ENCODE results near the gene SHISA4.

The SHISA4 gene

DNA sequence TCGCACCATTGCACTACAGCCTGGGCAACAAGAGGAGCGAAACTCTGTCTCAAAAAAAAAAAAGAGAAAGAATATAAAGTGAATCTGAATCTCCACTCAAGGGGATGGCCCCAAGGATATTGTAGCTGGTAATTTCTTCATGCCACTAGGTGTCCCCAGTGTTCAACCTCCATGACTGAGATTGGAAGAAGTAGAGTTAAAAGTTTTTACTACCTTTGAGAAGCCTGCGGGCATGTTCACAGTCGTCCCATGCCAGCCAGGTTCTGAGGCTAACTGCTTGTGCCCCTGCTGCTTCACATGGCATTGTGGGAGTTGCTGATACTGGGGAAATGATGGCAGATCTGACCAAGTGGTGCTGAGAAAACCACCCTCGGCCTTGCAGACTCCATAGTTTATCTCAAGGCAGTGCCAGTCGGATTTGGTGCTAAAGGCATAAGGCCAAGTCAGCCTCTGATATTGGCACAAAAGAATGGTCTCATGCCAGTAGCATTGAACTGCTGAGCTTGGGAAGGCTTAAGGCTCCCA is 10.8 kb upstream of the SHISA4 start:
- DNase-seq, result peak; percentile 66
- in situ Hi-C loops (cut with HindIII; ENCODE audit: low pct_ligation_motif_present, low pct_unique_long_range_greater_than_20kb, low sequenced_read_pairs), result no loop called here

DNA sequence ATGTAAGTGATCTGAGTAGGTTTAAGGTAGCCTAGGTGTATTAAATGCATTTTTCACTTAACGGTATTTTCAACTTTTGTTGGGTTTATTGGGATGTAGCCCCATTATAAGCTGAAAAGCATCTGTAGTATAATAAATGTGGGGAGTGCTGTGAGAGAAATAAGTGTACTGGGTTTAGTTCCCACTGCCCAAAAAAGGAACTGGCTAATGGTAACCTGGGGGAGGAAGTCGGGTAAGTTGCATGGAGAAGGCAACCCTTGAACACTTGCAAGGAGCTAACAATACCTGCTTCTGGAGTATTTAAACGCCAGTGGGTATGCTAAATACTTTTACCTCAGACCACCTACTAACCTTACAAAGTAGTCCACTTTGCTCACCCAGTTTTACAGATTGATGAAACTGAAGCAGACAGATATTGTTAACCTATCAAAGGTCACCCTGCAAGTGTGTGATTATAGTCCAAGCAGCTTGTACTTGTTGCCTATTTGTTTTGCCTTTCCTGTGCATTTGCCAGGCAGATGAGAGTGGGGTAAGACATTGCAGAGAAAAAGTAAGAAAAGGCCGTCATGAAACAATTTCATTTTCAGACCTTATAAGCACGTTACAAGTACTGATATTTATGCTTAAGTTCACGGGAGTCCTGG is 7.6 kb upstream of the SHISA4 start:
- in situ Hi-C loops (cut with HindIII; ENCODE audit: low pct_ligation_motif_present, low pct_unique_long_range_greater_than_20kb, low sequenced_read_pairs), result no loop called here
- no peak for DNase-seq

DNA sequence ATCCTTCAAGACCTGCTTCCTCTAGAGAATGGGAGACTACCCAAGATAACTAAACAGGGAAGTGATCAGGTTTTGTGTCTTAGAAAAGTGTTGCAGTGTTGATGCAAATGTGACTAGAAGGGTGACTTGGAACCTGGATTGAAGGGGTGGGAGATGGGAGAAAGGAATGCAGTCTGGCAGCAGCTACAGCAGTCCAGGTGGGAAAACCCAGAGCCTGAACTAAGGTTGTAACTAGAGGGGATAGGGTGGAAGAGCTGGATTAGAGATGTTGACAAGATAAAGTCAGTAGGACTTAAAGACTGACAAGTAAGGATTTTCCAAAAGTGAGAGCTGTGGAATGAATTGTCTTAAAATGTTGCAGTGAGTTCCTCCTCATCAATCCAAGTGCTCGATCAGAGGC is 7.1 kb upstream of the SHISA4 start:
- in situ Hi-C loops (cut with HindIII; ENCODE audit: low pct_ligation_motif_present, low pct_unique_long_range_greater_than_20kb, low sequenced_read_pairs), result no loop called here
- DNase-seq, result no peak

GRCh38 chr1:201882665-201883132 is 6.0 kb upstream of the SHISA4 start:
- DNase-seq, result peak; percentile 61
- in situ Hi-C loops (cut with HindIII; ENCODE audit: low pct_ligation_motif_present, low pct_unique_long_range_greater_than_20kb, low sequenced_read_pairs), result no loop called here

GRCh38 chr1:201883266-201883665 is 5.4 kb upstream of the SHISA4 start:
- in situ Hi-C loops (cut with HindIII; ENCODE audit: low pct_ligation_motif_present, low pct_unique_long_range_greater_than_20kb, low sequenced_read_pairs), result no loop called here
- no peak for DNase-seq

GRCh38 chr1:201883786-201884185 is 4.9 kb upstream of the SHISA4 start:
- peak; percentile 38 for DNase-seq
- in situ Hi-C loops (cut with HindIII; ENCODE audit: low pct_ligation_motif_present, low pct_unique_long_range_greater_than_20kb, low sequenced_read_pairs), result no loop called here

- in situ Hi-C loops (cut with HindIII; ENCODE audit: low pct_ligation_motif_present, low pct_unique_long_range_greater_than_20kb, low sequenced_read_pairs), result no loop called here
- DNase-seq, result no peak
These were observed 4.3 kb upstream of the SHISA4 start for GRCh38 chr1:201884425-201884824.

- peak; percentile 56 for DNase-seq
- in situ Hi-C loops (cut with HindIII; ENCODE audit: low pct_ligation_motif_present, low pct_unique_long_range_greater_than_20kb, low sequenced_read_pairs), result no loop called here
These were observed 3.1 kb upstream of the SHISA4 start for GRCh38 chr1:201885531-201886075.

DNA sequence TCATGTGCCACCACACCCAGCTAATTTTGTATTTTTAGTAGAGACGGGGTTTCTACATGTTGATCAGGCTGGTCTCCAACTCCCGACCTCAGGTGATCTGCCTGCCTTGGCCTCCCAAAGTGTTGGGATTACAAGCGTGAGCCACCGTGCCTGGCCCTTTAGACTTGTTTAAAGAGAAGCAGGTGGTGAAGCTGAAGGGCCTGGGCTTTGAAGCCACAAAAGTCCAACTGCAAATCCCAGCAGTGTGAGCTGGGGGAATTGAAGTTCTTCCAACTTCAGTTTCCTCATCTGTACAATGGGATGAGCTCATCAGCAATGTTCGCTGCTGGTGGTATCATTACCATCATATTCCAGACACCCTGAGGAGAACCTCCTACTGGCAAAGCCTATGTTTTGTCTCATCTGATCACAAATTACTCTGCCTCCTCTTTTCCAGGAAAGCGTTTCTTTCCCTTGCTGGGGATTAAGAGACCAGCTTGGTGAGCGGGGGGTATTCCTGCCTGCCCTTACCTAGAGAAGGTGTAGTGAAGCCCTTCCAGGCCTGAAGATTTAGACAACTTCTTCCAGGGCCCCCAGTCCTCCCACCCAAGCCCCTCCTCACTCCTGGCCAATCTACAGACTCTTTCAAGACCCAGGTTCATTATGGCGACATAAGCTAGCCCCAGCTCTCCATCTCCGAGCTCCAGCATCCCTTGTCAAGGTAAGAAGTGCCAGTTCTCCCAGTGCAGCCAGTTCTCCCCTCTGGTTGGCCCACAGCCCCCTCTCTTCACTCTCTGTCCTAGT is 2.4 kb upstream of the SHISA4 start:
- in situ Hi-C loops (cut with HindIII; ENCODE audit: low pct_ligation_motif_present, low pct_unique_long_range_greater_than_20kb, low sequenced_read_pairs), result no loop called here
- no peak for DNase-seq

GRCh38 chr1:201887116-201887866 is 1.4 kb upstream of the SHISA4 start:
- no peak for DNase-seq
- in situ Hi-C loops (cut with HindIII; ENCODE audit: low pct_ligation_motif_present, low pct_unique_long_range_greater_than_20kb, low sequenced_read_pairs), result no loop called here

GRCh38 chr1:201889090-201889968 is 631 bp downstream of the SHISA4 start:
- no peak for DNase-seq
- in situ Hi-C loops (cut with HindIII; ENCODE audit: low pct_ligation_motif_present, low pct_unique_long_range_greater_than_20kb, low sequenced_read_pairs), result no loop called here

DNA sequence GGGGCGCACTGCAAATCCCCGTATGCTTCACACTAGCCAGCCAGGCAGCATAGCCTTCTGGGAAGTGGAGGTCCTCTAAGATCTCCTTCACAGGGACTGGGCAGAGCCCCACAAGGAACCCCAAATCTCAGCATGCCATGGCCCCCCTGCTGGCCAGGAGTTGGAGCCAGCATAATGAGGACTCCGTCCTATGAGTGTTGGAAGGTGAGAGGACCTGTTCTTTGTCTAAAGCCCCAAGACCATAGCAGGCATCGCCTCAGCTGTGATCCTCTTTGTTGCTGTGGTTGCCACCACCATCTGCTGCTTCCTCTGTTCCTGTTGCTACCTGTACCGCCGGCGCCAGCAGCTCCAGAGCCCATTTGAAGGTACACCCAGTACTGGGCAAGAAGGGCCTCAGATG is 1.5 kb downstream of the SHISA4 start:
- DNase-seq, result no peak
- in situ Hi-C loops (cut with HindIII; ENCODE audit: low pct_ligation_motif_present, low pct_unique_long_range_greater_than_20kb, low sequenced_read_pairs), result no loop called here

DNA sequence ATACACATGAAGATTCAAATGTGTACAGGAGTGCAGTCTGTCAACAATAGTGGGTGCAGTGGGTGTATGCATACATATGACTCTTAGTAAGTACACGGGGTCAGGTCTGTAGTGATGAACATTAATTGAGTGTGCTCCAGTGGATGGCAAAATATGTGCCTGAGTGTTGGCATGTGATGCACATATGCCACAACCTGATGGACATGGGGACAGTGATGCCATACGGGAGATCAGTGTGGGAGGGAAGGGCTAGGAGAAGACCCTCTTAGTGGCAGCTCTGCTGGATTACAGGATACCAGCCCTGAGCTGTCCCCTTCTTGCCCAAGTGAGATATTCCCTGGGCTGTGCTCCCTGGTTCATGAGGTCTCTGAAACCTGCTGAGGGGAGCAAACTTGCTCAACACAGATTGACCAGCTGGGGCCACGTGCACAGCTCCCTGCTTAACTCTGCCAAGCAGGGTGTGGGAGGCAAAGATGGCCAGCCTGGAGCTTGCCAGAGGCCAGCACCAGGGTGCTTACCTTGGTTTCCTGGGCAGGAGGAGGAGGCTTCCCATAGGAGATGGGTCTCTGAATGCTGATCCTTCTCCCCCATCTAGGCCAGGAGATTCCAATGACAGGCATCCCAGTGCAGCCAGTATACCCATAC is 2.2 kb downstream of the SHISA4 start:
- no peak for DNase-seq
- in situ Hi-C loops (cut with HindIII; ENCODE audit: low pct_ligation_motif_present, low pct_unique_long_range_greater_than_20kb, low sequenced_read_pairs), result no loop called here

DNA sequence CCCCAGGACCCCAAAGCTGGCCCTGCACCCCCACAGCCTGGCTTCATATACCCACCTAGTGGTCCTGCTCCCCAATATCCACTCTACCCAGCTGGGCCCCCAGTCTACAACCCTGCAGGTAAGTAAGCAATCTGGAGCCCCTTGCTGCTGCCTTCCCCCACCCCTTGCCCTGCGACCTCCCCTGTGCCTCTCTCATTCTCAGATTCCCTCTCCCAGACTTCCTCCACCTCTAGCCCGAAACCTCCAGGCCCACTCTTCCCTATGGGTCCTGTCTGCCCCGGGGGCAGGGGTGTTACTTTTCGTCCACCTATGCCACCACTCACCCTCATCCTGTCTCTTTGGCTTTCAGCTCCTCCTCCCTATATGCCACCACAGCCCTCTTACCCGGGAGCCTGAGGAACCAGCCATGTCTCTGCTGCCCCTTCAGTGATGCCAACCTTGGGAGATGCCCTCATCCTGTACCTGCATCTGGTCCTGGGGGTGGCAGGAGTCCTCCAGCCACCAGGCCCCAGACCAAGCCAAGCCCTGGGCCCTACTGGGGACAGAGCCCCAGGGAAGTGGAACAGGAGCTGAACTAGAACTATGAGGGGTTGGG is 2.9 kb downstream of the SHISA4 start:
- no peak for DNase-seq
- in situ Hi-C loops (cut with HindIII; ENCODE audit: low pct_ligation_motif_present, low pct_unique_long_range_greater_than_20kb, low sequenced_read_pairs), result no loop called here

DNA sequence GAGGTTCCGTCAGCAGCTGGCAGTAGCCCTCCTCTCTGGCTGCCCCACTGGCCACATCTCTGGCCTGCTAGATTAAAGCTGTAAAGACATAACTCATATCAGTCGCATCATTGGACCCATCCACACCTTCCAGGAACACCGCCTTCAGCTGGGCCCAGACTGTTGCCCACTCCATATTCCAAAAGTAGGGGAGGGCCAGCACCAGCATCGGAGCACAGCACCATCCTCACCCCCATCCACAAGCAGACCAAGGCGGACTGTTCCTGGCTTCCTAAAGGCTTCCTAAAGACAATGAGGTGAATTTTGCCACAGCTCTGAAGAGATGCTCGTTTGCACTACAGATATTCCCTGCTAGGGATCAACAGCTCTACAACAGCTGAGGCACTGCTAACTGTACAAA is 3.5 kb downstream of the SHISA4 start:
- DNase-seq, result no peak

DNA sequence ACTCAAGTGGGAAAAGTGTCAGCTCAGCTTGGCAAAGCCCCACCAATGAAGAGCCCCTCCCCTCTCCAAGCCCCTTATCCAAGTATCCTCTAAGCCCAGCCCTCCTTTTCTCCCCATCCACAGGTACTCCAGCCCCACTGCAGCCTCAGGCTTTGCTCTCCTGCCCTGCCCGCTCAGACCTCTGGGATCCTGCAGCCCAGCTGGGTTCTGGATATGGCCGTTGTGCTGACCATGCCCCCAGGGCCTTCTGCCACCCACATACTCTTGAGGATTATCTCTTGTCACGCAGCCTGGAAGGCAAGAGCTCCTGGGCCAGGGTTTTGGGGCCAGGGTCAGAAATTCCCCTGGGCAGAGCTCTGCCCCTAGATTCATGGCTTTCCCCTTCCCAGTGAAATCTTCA is 4.7 kb downstream of the SHISA4 start:
- in situ Hi-C loops (cut with HindIII; ENCODE audit: low pct_ligation_motif_present, low pct_unique_long_range_greater_than_20kb, low sequenced_read_pairs), result no loop called here
- no peak for DNase-seq

More for the DNA sequence above, 3.5 kb downstream of the SHISA4 start:
- in situ Hi-C loops (cut with HindIII; ENCODE audit: low pct_ligation_motif_present, low pct_unique_long_range_greater_than_20kb, low sequenced_read_pairs), result no loop called here

- no peak for DNase-seq
- in situ Hi-C loops (cut with HindIII; ENCODE audit: low pct_ligation_motif_present, low pct_unique_long_range_greater_than_20kb, low sequenced_read_pairs), result no loop called here
These were observed 5.8 kb downstream of the SHISA4 start for GRCh38 chr1:201894343-201895119.

Data from ACHN (cell line).